Measurements from ENCODE around the gene SLC17A1.

Gene SLC17A1, protein sequence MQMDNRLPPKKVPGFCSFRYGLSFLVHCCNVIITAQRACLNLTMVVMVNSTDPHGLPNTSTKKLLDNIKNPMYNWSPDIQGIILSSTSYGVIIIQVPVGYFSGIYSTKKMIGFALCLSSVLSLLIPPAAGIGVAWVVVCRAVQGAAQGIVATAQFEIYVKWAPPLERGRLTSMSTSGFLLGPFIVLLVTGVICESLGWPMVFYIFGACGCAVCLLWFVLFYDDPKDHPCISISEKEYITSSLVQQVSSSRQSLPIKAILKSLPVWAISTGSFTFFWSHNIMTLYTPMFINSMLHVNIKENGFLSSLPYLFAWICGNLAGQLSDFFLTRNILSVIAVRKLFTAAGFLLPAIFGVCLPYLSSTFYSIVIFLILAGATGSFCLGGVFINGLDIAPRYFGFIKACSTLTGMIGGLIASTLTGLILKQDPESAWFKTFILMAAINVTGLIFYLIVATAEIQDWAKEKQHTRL

DNA sequence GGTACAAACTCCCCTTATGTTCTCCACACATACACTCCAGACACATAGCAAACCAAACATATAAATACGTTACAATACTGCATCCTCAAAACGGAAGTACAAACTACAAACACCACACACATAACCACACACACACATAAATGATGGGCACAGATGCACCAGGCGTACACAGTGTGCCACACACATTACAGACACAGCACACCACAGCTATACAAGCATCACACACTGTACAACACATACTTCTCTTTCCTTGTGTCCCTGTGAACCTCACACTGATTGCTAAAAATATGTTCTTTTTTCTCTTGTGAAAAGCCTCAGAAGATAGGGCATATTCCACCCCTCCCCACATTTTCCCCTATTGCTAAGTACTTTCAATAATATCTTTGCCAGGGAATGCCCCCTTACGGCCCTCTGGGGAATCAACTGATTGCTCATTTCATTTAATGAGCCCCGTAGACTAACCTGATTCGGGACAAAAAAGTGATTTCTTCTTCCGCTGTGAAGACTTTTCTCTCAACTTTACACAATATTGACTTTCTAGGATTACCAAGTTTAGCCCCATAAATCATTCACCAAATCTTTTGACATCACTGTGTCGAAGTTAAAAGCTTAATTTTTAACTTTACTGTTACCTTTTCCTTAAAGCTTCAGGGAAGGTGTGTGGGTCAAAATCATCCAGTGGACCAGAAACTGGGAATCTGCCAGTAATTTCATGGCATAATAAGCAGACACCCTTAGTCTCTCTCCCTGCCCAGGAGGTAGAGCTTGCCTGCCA lies at the start of gene SLC17A1:
TSS of gene SLC17A1 (minus strand) at position 521 of the 775 bp plus-strand sequence. CDS start 1,495 bp downstream, outside the sequence.
- no peak within 1 kb of the TSS for H3K4me3 ChIP-seq (ENCODE audit: low read depth, low read length)
- no peak for DNase-seq (ENCODE audit: low read depth)
- TF ChIP-seq, protein P1, sequence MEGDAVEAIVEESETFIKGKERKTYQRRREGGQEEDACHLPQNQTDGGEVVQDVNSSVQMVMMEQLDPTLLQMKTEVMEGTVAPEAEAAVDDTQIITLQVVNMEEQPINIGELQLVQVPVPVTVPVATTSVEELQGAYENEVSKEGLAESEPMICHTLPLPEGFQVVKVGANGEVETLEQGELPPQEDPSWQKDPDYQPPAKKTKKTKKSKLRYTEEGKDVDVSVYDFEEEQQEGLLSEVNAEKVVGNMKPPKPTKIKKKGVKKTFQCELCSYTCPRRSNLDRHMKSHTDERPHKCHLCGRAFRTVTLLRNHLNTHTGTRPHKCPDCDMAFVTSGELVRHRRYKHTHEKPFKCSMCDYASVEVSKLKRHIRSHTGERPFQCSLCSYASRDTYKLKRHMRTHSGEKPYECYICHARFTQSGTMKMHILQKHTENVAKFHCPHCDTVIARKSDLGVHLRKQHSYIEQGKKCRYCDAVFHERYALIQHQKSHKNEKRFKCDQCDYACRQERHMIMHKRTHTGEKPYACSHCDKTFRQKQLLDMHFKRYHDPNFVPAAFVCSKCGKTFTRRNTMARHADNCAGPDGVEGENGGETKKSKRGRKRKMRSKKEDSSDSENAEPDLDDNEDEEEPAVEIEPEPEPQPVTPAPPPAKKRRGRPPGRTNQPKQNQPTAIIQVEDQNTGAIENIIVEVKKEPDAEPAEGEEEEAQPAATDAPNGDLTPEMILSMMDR (IDR thresholded peaks at IDR 0.05; ENCODE audit: low read depth, low read length, missing control alignments) = no peak

DNA sequence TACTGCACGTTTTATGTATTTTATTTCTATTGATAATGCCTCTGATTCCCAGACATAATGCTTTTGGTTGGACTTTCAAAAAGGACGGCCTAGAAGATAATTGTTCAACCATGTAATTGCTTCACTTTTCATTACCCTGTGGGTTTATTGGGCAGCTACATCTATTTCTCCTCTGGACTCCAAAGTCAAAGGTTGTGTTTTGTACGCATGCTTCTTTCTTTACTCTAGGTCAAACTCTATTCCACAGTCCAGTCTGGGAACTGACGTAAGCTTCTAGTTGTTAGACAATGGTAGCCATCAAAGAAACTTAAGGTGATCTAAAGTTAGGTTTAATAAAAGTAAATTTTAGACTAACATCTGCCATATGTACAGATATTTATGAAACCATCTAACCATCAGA lies 48.7 kb upstream of the SLC17A1 start:
- no peak for DNase-seq (ENCODE audit: low read depth)
- TF ChIP-seq, protein P1 (IDR thresholded peaks at IDR 0.05; ENCODE audit: low read depth, low read length, missing control alignments) = no peak
- H3K4me3 ChIP-seq (ENCODE audit: low read depth, low read length) = no peak overlapping the region

DNA sequence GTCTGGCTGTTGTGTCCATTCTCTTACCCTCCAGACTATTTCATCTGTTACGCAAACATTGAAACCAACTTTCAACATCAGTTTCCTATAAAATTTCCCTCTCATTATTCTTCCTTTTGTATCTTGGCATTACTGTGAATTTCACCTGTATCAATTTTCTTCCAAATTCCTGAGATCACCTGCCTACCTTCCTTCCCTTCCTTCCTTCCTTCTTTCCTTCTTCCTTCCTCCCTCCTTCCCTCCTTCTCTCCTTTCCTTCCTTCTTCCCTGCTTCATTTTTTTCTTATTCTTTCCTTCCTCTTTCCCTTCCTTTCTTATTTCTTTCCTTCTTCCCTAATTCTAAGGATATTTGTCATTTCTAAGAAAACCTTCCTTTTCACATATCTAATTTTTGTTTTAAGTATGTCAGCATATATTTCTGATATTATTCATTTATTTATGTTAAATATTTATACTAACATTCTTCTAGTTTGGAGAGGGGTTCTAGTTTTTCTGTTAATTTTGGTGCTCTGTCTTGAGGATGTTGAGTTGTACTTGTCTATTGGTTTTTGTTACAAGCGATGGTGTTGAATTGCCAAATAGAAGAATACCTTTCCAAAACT lies 47.0 kb upstream of the SLC17A1 start:
- no peak for DNase-seq (ENCODE audit: low read depth)
- TF ChIP-seq, protein P1 (IDR thresholded peaks at IDR 0.05; ENCODE audit: low read depth, low read length, missing control alignments) = no peak
- no peak overlapping the region for H3K4me3 ChIP-seq (ENCODE audit: low read depth, low read length)

DNA sequence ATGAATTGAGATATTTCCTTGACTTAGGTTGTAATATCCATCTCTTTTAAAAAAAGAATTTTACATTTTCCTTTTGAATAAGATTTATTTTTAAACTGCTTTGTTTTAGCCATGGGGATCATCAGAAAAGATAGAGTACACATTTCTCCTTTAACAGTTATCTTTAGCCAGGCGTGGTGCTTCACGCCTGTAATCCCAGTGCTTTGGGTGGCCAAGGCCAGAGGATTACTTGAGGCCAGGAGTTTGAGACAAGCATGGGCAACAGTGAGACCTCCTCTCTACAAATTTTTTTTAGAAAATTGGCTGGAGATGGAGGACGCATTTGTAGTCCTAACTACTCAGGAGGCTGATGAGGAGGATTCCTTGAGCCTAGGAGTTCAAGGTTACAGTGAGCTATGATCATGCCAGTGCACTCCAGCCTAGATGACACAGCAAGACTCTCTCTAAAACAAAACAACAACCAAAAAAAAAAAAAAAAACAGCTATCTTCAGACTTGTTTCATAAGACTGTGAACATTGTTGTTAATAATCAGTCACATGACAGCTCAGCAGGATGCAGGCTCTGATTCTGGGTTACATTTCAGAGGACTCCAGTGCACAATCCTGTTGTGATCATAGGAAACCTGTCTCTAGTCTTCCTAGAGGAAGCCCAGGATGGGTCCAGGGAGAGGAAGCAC lies 44.2 kb upstream of the SLC17A1 start:
- H3K4me3 ChIP-seq (ENCODE audit: low read depth, low read length) = no peak overlapping the region
- TF ChIP-seq, protein P1 (IDR thresholded peaks at IDR 0.05; ENCODE audit: low read depth, low read length, missing control alignments) = no peak
- DNase-seq (ENCODE audit: low read depth) = no peak

DNA sequence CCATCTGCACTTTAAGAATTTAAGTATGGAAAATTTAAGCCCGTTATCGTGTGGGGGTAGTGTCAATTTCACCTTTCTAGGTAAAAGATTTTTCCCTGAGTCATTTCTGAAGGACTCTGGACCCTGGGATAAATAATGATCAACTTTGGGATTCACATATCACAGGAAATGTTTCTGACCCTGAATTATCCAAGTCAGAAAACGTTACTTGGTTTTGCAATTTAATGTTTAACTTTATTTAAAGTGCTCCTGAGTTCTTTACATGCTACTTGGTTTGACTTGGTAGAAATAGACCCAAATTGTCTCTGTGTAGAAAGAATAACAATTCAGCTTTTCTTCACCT lies 43.7 kb upstream of the SLC17A1 start:
- H3K4me3 ChIP-seq (ENCODE audit: low read depth, low read length) = no peak overlapping the region
- DNase-seq (ENCODE audit: low read depth) = no peak
- TF ChIP-seq, protein P1 (IDR thresholded peaks at IDR 0.05; ENCODE audit: low read depth, low read length, missing control alignments) = no peak

DNA sequence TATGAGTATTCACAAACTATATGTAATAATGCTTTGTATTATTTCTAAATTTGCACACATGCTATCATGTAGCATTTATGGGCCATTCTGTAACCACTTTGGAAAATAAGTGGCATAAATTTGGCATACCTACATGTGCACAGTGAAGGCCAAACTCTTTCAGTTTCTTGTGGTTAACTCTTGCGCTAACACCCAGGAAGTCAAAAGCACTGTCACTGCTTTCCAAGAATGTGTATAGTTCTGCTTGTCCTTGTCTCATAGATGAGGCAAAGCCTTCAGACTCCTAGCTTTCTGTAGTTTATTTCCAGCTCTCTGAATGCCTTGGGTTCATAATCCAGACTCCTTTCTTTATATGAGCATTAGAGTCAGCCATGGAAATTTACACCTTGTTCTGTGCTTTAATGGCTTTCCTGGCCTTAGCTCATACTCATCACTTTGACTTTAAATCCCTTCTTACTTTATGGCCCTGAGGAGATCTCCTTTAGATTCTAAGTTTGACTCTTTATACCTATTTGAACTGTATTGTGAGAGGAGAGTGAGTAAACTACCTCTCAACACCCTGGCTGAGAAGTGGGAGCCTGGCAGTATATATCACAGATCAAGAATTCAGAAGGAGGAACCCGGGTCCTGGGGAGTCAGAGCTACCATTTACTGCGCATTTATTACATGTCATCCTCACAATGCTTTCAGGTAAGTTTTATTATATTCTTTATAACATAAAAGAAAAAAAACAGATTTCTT lies 43.1 kb upstream of the SLC17A1 start:
- H3K4me3 ChIP-seq (ENCODE audit: low read depth, low read length) = no peak overlapping the region
- TF ChIP-seq, protein P1 (IDR thresholded peaks at IDR 0.05; ENCODE audit: low read depth, low read length, missing control alignments) = no peak
- no peak for DNase-seq (ENCODE audit: low read depth)

Data from GM12864 (cell line).